Heart left ventricle (tissue), 16 donors: ENCODE measurements around the gene SDE2. TPM values are rescaled to one million over a fixed set of nuclear protein-coding genes. Genes with fewer than 3 reads are reported as not detected.

Experiments
- ATAC-seq, 4 donors: fragments of 200-7000 bp; cut with Tn5 transposase; one replicate each; pipeline ENCODE4 v1.9.1; 2020 to 2022; ENCODE audit warnings: moderate library complexity in 4 of 4, mild to moderate bottlenecking in 3 of 4, moderate number of reproducible peaks in 1 of 4
- DNase-seq, 5 donors: peaks; one replicate each; pipeline ENCODE4 v3.0.0-alpha.2; 2020
- H3K27ac ChIP-seq, 12 donors: fragments of 200-600 bp; sonication (generic) in 4 of 12; one replicate each; pipeline versions ENCODE4 v1.5.0 to v1.8.0; 2016 to 2022; ENCODE audit warnings: mild to moderate bottlenecking in 2 of 12
- H3K27me3 ChIP-seq, 9 donors: fragments of 200-600 bp; sonication (generic) in 2 of 9; one replicate each; pipeline versions ENCODE4 v1.5.1 to v1.8.0; 2016 to 2022; ENCODE audit warnings: mild to moderate bottlenecking in 3 of 9
- H3K36me3 ChIP-seq, 9 donors: fragments of 200-600 bp; sonication (generic) in 2 of 9; one replicate each; pipeline versions ENCODE4 v1.5.0 to v1.8.0; 2018 to 2022; ENCODE audit warnings: mild to moderate bottlenecking in 2 of 9
- H3K4me1 ChIP-seq, 12 donors: fragments of 200-600 bp; sonication (generic) in 4 of 12; one replicate each; pipeline versions ENCODE4 v1.5.0 to v1.8.0; 2016 to 2022; ENCODE audit warnings: mild to moderate bottlenecking in 3 of 12
- H3K4me3 ChIP-seq, 12 donors: fragments of 200-600 bp; sonication (generic) in 4 of 12; one replicate each; pipeline versions ENCODE4 v1.5.0 to v1.8.0; 2017 to 2022; ENCODE audit warnings: mild to moderate bottlenecking in 9 of 12, moderate library complexity in 4 of 12
- H3K9me3 ChIP-seq, 12 donors: fragments of 200-600 bp; sonication (generic) in 4 of 12; one replicate each; pipeline versions ENCODE4 v1.5.0 to v1.8.0; 2016 to 2022; ENCODE audit warnings: mild to moderate bottlenecking in 1 of 12
- POLR2A ChIP-seq, 2 donors: fragments of 450-650 bp; IDR thresholded peaks; one replicate each; pipeline ENCODE4 v1.6.1; 2017; ENCODE audit warnings: antibody characterized with exemption in 2 of 2, mild to moderate bottlenecking in 2 of 2, moderate library complexity in 2 of 2
- WGBS, 4 donors: extraction: QIAGEN DNeasy Blood & Tissue Kit in 2 of 4; methylation state at CpG; one replicate each; pipeline versions ENCODE4 v1.1.5 to v1.1.7; 2013 to 2018; 5-methylcytosine and 5-hydroxymethylcytosine counted together
- intact Hi-C, 10 donors: fragments of 100-400 bp; cut with DNase I; formaldehyde crosslinking; loops; one replicate each; pipeline versions ENCODE4 v1.11.1 to v1.14.2; 2022
- polyA plus RNA-seq, 2 donors: library from polyadenylated mRNA; stranded (reverse); fragments of 200-250 nt; gene quantifications; one replicate each; pipeline ENCODE4 v1.2.3, GENCODE V29; 2013
- total RNA-seq, 9 donors: library from RNA; depleted of rRNA in 2 of 9; stranded (reverse); fragments of >200 nt in 2 of 9; fragmentation: NEBNext Ultra II Directional in 3 of 9; extraction: Animal tissue kit (Norgen Biotek cat#: 25700) in 3 of 9; gene quantifications; one replicate each; pipeline versions ENCODE4 v1.1.0 to v1.2.4, GENCODE V29; 2016 to 2023
- TF ChIP-seq, protein P1 (sequence below), 12 donors: fragments of 200-600 bp; sonication (generic) in 4 of 12; IDR thresholded peaks; one replicate each; pipeline versions ENCODE4 v1.5.0 to v1.8.0; 2018 to 2022; ENCODE audit warnings: antibody characterized with exemption in 12 of 12, mild to moderate bottlenecking in 5 of 12
- donor health status: ischemic (EF 13 %, LVEDD 7.1; RV severe dilation, severe dysfunction).
- donor health status: healthy with polysubstance abuse.
- donor health status: DM: no; HTN: yes; CAD: no.
- donor health status: DM: no; HTN: no; CAD: no.
- donor health status: ischemic (EF 25% LVEDD 6.9; RV normal size, moderate dysfunction).
- donor health status: ischemic (EF 25% LVEDD 5.7; RV mildly dilated, moderate dysfunction).
- donor health status: healthy.
- donor health status: DM: yes; HTN: yes; CAD: no.
- donor health status: ischemic (EF 35%, LVEDD 5.7; RV mildly dilated, moderate dysfunction).
- donor health status: nonischemic (EF 11% LVEDD 7.7; RV severe dilation, severe dysfunction).
- donor health status: DM: yes; HTN: yes; CAD: no.
- donor health status: PGD.
- donor health status: ischemic (EF 29% LVEDD 5.4; RV normal size, mild dysfunction).
- donor health status: nonischemic (EF 23%, LVEDD 6.1; RV moderate dilation, normal function).

The SDE2 gene
- total and polyA plus RNA-seq, 11 donors = 3.7 to 16.4 (median 12.6) TPM

- WGBS, 4 donors = 75 to 82% (median 79%) methylated on average over 7 of the region's 7 CpGs
- H3K27ac ChIP-seq = no peak overlapping the region
- peaks cover 0 to 100% (median 98%) of the 10 kb centered on the region in 9 donors for H3K36me3 ChIP-seq
- ATAC-seq = no peak
- intact Hi-C loops = no loop called here
- H3K4me1 ChIP-seq = peaks cover 0 to 7% (median 0%) of the 10 kb centered on the region in 12 donors
- TF ChIP-seq, protein P1, sequence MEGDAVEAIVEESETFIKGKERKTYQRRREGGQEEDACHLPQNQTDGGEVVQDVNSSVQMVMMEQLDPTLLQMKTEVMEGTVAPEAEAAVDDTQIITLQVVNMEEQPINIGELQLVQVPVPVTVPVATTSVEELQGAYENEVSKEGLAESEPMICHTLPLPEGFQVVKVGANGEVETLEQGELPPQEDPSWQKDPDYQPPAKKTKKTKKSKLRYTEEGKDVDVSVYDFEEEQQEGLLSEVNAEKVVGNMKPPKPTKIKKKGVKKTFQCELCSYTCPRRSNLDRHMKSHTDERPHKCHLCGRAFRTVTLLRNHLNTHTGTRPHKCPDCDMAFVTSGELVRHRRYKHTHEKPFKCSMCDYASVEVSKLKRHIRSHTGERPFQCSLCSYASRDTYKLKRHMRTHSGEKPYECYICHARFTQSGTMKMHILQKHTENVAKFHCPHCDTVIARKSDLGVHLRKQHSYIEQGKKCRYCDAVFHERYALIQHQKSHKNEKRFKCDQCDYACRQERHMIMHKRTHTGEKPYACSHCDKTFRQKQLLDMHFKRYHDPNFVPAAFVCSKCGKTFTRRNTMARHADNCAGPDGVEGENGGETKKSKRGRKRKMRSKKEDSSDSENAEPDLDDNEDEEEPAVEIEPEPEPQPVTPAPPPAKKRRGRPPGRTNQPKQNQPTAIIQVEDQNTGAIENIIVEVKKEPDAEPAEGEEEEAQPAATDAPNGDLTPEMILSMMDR (IDR thresholded peaks at IDR 0.05) = peak; percentile 56 to 80 (median 72)
- no peak for TF ChIP-seq POLR2A (IDR thresholded peaks at IDR 0.05)
- no peaks in the 10 kb centered on the region for H3K9me3 ChIP-seq
- no peak for DNase-seq
- no peaks in the 10 kb centered on the region for H3K27me3 ChIP-seq
- H3K4me3 ChIP-seq = no peak overlapping the region
These were observed 11.4 kb downstream of the SDE2 start for GRCh38 chr1:225987491-225988316.

- H3K4me1 ChIP-seq = peaks cover 0 to 7% (median 0%) of the 10 kb centered on the region in 12 donors
- WGBS, 4 donors = 96 to 99% (median 98%) methylated on average over 3 of the region's 3 CpGs
- H3K27ac ChIP-seq = no peak overlapping the region
- DNase-seq (no peak), ATAC-seq (no peak)
- H3K27me3 ChIP-seq = no peaks in the 10 kb centered on the region
- peaks cover 0 to 5% (median 0%) of the 10 kb centered on the region in 12 donors for H3K9me3 ChIP-seq
- no peak for TF ChIP-seq POLR2A (IDR thresholded peaks at IDR 0.05)
- TF ChIP-seq, protein P1 (IDR thresholded peaks at IDR 0.05) = no peak
- peaks cover 0 to 92% (median 86%) of the 10 kb centered on the region in 9 donors for H3K36me3 ChIP-seq
- H3K4me3 ChIP-seq = no peak overlapping the region
- intact Hi-C loops = no loop called here
These were observed 17.4 kb downstream of the SDE2 start for GRCh38 chr1:225981714-225982113.

DNA sequence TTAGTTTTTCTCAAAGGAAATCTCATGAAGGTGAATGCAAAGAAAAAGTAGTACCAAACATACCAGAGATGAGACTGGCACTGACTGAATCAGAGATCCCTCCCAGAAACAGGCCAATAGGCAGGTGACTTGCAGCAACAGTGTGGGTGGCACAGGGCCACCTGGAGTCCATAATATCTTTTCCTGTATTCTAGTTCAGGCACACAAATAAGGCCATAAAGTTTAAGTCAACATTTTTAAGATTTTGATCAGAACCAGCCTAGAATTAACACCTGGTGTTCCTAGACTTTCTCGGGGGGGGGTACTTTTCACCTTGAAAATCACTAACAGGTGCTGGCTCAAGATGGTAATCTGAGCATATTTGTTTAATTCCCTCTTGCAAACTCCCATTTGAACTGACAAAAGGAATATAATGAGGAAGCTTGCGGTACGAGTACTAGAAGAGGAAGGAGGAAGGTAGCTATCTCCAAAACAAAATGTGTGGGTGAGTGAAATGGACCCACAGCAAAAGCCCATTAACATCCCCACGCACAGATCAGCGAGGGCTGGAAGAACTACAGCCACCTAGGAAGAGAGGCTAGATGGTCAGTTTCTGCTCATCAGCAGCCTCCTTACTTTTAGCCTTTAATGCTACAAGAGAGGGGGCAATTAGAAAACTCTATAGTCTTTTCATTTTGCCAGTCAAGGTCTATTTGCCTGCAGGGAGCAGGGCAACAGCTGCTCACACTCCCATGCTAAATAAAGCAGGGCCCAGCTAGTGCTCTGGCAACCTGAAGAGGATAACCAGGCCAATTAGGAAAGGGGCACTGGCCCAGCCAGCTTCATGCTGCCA is 18.9 kb downstream of the SDE2 start:
- Histone ChIP-seq H3K9me3 (peaks cover 0 to 5% (median 0%) of the 10 kb centered on the region in 12 donors), H3K27me3 (no peaks in the 10 kb centered on the region), H3K4me3 (no peak overlapping the region), H3K27ac (no peak overlapping the region), H3K4me1 (peaks cover 0 to 12% (median 0%) of the 10 kb centered on the region in 12 donors), H3K36me3 (peaks cover 0 to 77% (median 71%) of the 10 kb centered on the region in 9 donors)
- 88 to 93% (median 89%) methylated on average over 5 of the region's 5 CpGs for WGBS, 4 donors
- TF ChIP-seq POLR2A (IDR thresholded peaks at IDR 0.05) = no peak
- TF ChIP-seq, protein P1 (IDR thresholded peaks at IDR 0.05) = no peak
- peak in 3 of 4 donors; percentile 39 to 58 (median 49) for ATAC-seq
- intact Hi-C loops = no loop called here
- DNase-seq = no peak

DNA sequence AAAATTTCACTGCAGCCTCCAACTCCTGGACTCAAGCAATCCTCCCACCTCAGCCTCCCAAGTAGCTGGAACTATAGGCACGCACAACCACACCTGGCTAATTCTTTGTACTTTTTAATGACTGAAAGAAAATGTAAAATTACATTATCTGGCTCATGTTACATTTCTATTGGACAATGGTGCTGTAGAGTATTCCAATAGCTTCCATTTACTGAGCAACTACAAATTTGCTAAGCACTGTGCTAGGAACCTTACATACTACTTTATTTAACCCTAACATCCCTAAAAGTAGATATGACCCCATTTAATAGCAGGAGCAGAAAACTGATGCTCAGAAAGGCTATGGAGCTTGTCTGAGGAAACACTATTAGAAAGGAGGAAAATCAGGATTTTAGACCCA is 19.7 kb downstream of the SDE2 start:
- H3K4me1 ChIP-seq = peaks cover 0 to 12% (median 0%) of the 10 kb centered on the region in 12 donors
- intact Hi-C loops = loop anchor here (5.0 to 10.0 kb wide), 13 partner anchors 57 to 665 kb away; partner anchors contain the start of genes SRP9 (in 7 of the 10) and PYCR2 (in 1 of the 10)
- no peak for DNase-seq
- peaks cover 0 to 69% (median 63%) of the 10 kb centered on the region in 9 donors for H3K36me3 ChIP-seq
- no peak for TF ChIP-seq POLR2A (IDR thresholded peaks at IDR 0.05)
- TF ChIP-seq, protein P1 (IDR thresholded peaks at IDR 0.05) = no peak
- no peak overlapping the region for H3K27ac ChIP-seq
- 94 to 98% (median 97%) methylated on average over 1 of the region's 1 CpG for WGBS, 4 donors
- ATAC-seq = no peak
- peaks cover 0 to 5% (median 0%) of the 10 kb centered on the region in 12 donors for H3K9me3 ChIP-seq
- H3K27me3 ChIP-seq = no peaks in the 10 kb centered on the region
- H3K4me3 ChIP-seq = no peak overlapping the region
